Body of pancreas (tissue), 4 donors: Measurements from ENCODE around the gene CRB3.

Experiments used
- POLR2A ChIP-seq, 3 donors: fragments of 450-650 bp; IDR thresholded peaks; one replicate each; pipeline ENCODE4 v1.6.1; 2016; ENCODE audit warnings: antibody characterized with exemption in 3 of 3, mild to moderate bottlenecking in 2 of 3
- TF ChIP-seq, protein P1 (sequence below), 7 experiments: fragments of 450-650 bp in 4 of 7; fragments of 200-600 bp in 3 of 7; sonication (generic) in 3 of 7; IDR thresholded peaks; one replicate each; pipeline ENCODE4 v1.5.1; 2016 to 2019; ENCODE audit warnings: antibody characterized with exemption in 7 of 7

DNA sequence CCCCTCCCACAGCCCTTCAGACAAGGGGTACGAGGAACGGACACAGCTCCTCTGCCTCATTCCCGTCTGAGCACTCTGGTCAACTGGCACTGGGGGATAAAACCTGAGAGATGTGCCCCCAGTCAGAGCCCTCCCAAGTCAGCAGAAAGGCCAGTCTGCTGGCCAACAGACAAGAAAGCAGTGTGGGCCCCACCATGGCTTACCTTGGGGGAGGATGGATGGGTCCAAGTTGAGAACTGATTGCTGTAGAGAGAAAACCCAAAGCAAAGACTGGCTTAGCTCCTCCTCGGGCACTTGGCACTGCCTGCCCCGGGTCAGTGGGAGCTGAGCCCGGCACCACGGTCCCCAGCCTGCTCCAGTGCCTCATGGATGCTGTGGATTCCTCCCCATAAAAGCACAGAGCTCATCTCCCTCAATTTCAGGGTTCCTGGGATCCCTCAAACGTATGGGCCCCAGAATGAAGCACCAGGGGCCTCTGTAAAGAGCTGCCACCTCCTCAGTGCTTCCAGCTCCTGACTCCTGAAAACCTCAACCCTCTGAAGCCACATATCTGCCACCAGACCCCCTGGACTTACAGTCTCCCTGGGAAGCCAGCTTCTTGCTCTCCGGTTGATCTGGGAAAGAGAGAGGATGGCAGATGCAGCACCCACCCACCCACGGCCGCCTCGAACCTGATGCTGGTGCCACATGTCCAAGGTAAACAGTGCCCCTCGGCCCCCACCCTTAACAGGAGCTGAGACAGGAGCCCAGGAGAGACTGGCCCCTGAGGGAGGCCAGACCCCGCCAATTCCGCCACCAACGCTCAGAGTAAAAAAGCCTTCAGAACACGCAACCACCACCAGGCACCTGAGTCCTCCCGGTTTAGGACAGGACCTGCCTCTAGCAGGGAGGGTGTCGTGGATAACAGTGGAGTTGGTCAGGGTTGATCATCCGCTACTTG, 42.7 kb upstream of the CRB3 start:
- TF ChIP-seq POLR2A (IDR thresholded peaks at IDR 0.05) = no peak
- TF ChIP-seq, protein P1, sequence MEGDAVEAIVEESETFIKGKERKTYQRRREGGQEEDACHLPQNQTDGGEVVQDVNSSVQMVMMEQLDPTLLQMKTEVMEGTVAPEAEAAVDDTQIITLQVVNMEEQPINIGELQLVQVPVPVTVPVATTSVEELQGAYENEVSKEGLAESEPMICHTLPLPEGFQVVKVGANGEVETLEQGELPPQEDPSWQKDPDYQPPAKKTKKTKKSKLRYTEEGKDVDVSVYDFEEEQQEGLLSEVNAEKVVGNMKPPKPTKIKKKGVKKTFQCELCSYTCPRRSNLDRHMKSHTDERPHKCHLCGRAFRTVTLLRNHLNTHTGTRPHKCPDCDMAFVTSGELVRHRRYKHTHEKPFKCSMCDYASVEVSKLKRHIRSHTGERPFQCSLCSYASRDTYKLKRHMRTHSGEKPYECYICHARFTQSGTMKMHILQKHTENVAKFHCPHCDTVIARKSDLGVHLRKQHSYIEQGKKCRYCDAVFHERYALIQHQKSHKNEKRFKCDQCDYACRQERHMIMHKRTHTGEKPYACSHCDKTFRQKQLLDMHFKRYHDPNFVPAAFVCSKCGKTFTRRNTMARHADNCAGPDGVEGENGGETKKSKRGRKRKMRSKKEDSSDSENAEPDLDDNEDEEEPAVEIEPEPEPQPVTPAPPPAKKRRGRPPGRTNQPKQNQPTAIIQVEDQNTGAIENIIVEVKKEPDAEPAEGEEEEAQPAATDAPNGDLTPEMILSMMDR (IDR thresholded peaks at IDR 0.05) = no peak
